ENCODE results near the gene EEFSEC. TPM values are rescaled to one million over a fixed set of nuclear protein-coding genes. Genes with fewer than 3 reads are reported as not detected.

The EEFSEC gene
- total and polyA plus RNA-seq, 11 donors: 17.5 to 48.0 (median 22.5) TPM

- no peaks in the 10 kb centered on the region for H3K9me3 ChIP-seq
- no peaks in the 10 kb centered on the region for H3K36me3 ChIP-seq
- H3K4me1 ChIP-seq: peaks cover 0 to 41% (median 0%) of the 10 kb centered on the region in 12 donors
- no peaks in the 10 kb centered on the region for H3K27me3 ChIP-seq
- intact Hi-C loops (cut with DNase I): no loop called here
- H3K4me3 ChIP-seq: no peak overlapping the region
- 53 to 83% (median 63%) methylated on average over 11 of the region's 11 CpGs for WGBS, 4 donors
- ATAC-seq (peak in 2 of 4 donors; percentile 13 to 33), DNase-seq (no peak)
- no peak for TF ChIP-seq POLR2A (IDR thresholded peaks at IDR 0.05)
- TF ChIP-seq CTCF (IDR thresholded peaks at IDR 0.05): no peak
- H3K27ac ChIP-seq: no peak overlapping the region
Observed at GRCh38 chr3:128402319-128402718, 249.0 kb downstream of the EEFSEC start.

GRCh38 chr3:128402998-128403397 lies 249.7 kb downstream of the EEFSEC start:
- Histone ChIP-seq H3K4me3 (no peak overlapping the region), H3K9me3 (no peaks in the 10 kb centered on the region), H3K27ac (no peak overlapping the region), H3K4me1 (peaks cover 0 to 39% (median 0%) of the 10 kb centered on the region in 12 donors), H3K27me3 (no peaks in the 10 kb centered on the region), H3K36me3 (peaks cover 0 to under 1% (median 0%) of the 10 kb centered on the region in 9 donors)
- WGBS, 4 donors: 93 to 96% (median 95%) methylated on average over 6 of the region's 6 CpGs
- intact Hi-C loops (cut with DNase I): no loop called here
- DNase-seq (no peak), ATAC-seq (no peak)
- TF ChIP-seq POLR2A (IDR thresholded peaks at IDR 0.05) (no peak), CTCF (IDR thresholded peaks at IDR 0.05) (no peak)

GRCh38 chr3:128404276-128405068 lies 251.2 kb downstream of the EEFSEC start:
- no peak for TF ChIP-seq POLR2A (IDR thresholded peaks at IDR 0.05)
- TF ChIP-seq CTCF (IDR thresholded peaks at IDR 0.05): no peak
- H3K4me3 ChIP-seq: no peak overlapping the region
- peaks cover 0 to 4% (median 0%) of the 10 kb centered on the region in 9 donors for H3K36me3 ChIP-seq
- no peaks in the 10 kb centered on the region for H3K27me3 ChIP-seq
- H3K9me3 ChIP-seq: no peaks in the 10 kb centered on the region
- WGBS, 4 donors: 67 to 73% (median 71%) methylated on average over 18 to 23 of the region's 23 CpGs
- H3K4me1 ChIP-seq: peaks cover 0 to 40% (median 2%) of the 10 kb centered on the region in 12 donors
- intact Hi-C loops (cut with DNase I): no loop called here
- H3K27ac ChIP-seq: no peak overlapping the region
- ATAC-seq (peak; percentile 17 to 30 (median 22)), DNase-seq (peak in 2 of 5 donors; percentile 27 to 43)

GRCh38 chr3:128405554-128406277 lies 252.4 kb downstream of the EEFSEC start:
- intact Hi-C loops (cut with DNase I): no loop called here
- H3K27me3 ChIP-seq: no peaks in the 10 kb centered on the region
- no peaks in the 10 kb centered on the region for H3K9me3 ChIP-seq
- 94 to 98% (median 95%) methylated on average over 8 of the region's 8 CpGs for WGBS, 4 donors
- ATAC-seq (no peak), DNase-seq (no peak)
- no peak for TF ChIP-seq POLR2A (IDR thresholded peaks at IDR 0.05)
- TF ChIP-seq CTCF (IDR thresholded peaks at IDR 0.05): no peak
- peaks cover 0 to 47% (median 6%) of the 10 kb centered on the region in 12 donors for H3K4me1 ChIP-seq
- no peak overlapping the region for H3K4me3 ChIP-seq
- no peak overlapping the region for H3K27ac ChIP-seq
- H3K36me3 ChIP-seq: peaks cover 0 to 4% (median 0%) of the 10 kb centered on the region in 9 donors
